Measurements from ENCODE around the gene WDR77.

- no peak for TF ChIP-seq POLR2A (IDR thresholded peaks at IDR 0.05; ENCODE audit: low read depth, low read length)
- no peak for TF ChIP-seq TAF1 (IDR thresholded peaks at IDR 0.05; ENCODE audit: borderline replicate concordance, low read depth, low read length)
- TF ChIP-seq POLR2AphosphoS5 (IDR thresholded peaks at IDR 0.05; ENCODE audit: low read depth, low read length) = no peak
These were observed 34.8 kb upstream of the WDR77 start for GRCh38 chr1:111483876-111484275.
